MM.1S (cell line): ENCODE data around the gene ISG15.

Source experiments
- DNase-seq: peaks from one replicate; pipeline ENCODE4 v3.0.0-alpha.2; 2015
- H2AFZ ChIP-seq: fragments of 300-600 bp; sonication (generic); 2 replicates; pipeline ENCODE4 v1.6.0; 2016; ENCODE audit warnings: antibody characterized with exemption, low read length
- H3F3A ChIP-seq: fragments of 300-600 bp; sonication (generic); 2 replicates; pipeline ENCODE4 v1.6.1; 2016; ENCODE audit warnings: mild to moderate bottlenecking, antibody characterized with exemption, low read length, moderate library complexity, mixed read lengths; ENCODE audit not compliant: insufficient read depth
- H3K27ac ChIP-seq: fragments of 300-600 bp; sonication (generic); 2 replicates; pipeline ENCODE4 v1.5.1; 2016; ENCODE audit warnings: mild to moderate bottlenecking, low read length
- H3K27me3 ChIP-seq: fragments of 300-600 bp; sonication (generic); replicated peaks from 2 replicates; pipeline ENCODE4 v1.6.0; 2016; ENCODE audit warnings: low read length; ENCODE audit not compliant: insufficient read depth
- H3K36me3 ChIP-seq: fragments of 300-600 bp; sonication (generic); replicated peaks from 2 replicates; pipeline ENCODE4 v1.6.1; 2016; ENCODE audit warnings: mild to moderate bottlenecking, low read length, mixed read lengths; ENCODE audit not compliant: insufficient read depth
- H3K4me1 ChIP-seq: fragments of 300-600 bp; sonication (generic); 2 replicates; pipeline ENCODE4 v1.6.1; 2016; ENCODE audit warnings: low read length, mixed read lengths
- H3K4me2 ChIP-seq: fragments of 300-600 bp; sonication (generic); 2 replicates; pipeline ENCODE4 v1.6.0; 2016; ENCODE audit warnings: low read depth, low read length
- H3K4me3 ChIP-seq: fragments of 300-600 bp; sonication (generic); 2 replicates; pipeline ENCODE4 v1.5.1; 2016; ENCODE audit warnings: low read length, mixed read lengths
- H3K79me2 ChIP-seq: fragments of 300-600 bp; sonication (generic); 2 replicates; pipeline ENCODE4 v1.6.1; 2016; ENCODE audit warnings: mixed run types, low read length, mixed read lengths
- H3K9ac ChIP-seq: fragments of 300-600 bp; sonication (generic); 2 replicates; pipeline ENCODE4 v1.6.1; 2016; ENCODE audit warnings: low read length, mixed read lengths
- H3K9me2 ChIP-seq: fragments of 300-600 bp; sonication (generic); replicated peaks from 2 replicates; pipeline ENCODE4 v1.6.1; 2016; ENCODE audit warnings: mild to moderate bottlenecking, low read length, mixed read lengths; ENCODE audit not compliant: insufficient read depth
- H3K9me3 ChIP-seq: fragments of 300-600 bp; sonication (generic); replicated peaks from 2 replicates; pipeline ENCODE4 v1.6.1; 2016; ENCODE audit warnings: mild to moderate bottlenecking, low read length, mixed read lengths; ENCODE audit not compliant: insufficient read depth
- H4K20me1 ChIP-seq: fragments of 300-600 bp; sonication (generic); 2 replicates; pipeline ENCODE4 v1.6.1; 2016; ENCODE audit warnings: mild to moderate bottlenecking, low read length, moderate library complexity, mixed read lengths; ENCODE audit not compliant: insufficient read depth
- EZH2 ChIP-seq: fragments of 300-600 bp; sonication (generic); optimal IDR thresholded peaks from 2 replicates; pipeline ENCODE3; 2017; ENCODE audit warnings: low read depth, mild to moderate bottlenecking, antibody characterized with exemption, low read length, mixed read lengths
- EZH2phosphoT487 ChIP-seq: fragments of 300-600 bp; sonication (generic); IDR thresholded peaks from 2 replicates; pipeline ENCODE4 v1.6.1; 2018; ENCODE audit warnings: antibody characterized with exemption, low read length
- TF ChIP-seq, protein P1 (sequence below): fragments of 300-600 bp; sonication (generic); IDR thresholded peaks from 2 replicates; pipeline ENCODE4 v1.5.1; 2016; ENCODE audit warnings: antibody characterized with exemption, low read length, mixed read lengths

ISG15 gene

DNA sequence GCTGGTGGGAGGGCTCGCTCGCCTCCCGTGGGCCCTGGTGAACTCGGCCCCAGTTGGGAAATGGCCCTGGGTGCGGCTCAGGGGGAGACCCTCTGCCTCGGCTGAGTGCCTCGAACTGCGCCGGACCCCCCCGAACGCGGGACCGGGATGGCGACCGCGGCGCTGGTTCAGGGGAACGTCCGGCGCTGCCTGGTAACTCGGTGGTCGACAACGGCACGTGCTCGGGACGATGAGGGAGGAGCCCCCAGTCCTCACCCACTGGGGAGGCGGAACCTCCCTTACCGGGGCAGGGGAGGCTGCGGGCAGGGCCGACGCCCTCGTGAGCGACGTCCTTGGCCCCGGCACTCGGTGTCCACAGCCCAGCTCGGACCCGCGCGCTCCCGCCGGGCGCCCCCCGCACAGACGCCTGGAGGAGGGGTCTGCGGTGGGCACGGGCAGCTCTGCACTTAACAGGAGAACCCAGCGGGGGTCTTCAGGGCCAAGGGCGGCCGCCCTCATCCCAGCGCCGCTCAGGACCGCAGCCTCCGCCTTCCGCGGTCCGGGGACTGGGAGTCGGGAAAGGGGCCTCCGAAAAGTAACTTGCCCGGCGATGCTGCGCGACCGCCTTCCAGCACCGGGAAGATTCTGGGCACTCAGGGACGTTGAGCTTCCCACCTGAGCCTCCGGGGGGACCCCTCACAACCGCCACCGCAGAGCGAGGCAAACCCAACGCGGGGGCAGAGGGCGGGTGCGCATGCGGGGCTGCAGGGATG is 15.1 kb upstream of the ISG15 start:
- Histone ChIP-seq H3K9me3 (no peaks in the 10 kb centered on the region), H3K9me2 (no peaks in the 10 kb centered on the region), H3K4me1 (no peaks in the 10 kb centered on the region), H3K36me3 (no peaks in the 10 kb centered on the region), H4K20me1 (no peaks in the 10 kb centered on the region), H3K4me3 (no peak overlapping the region), H2AFZ (no peak overlapping the region), H3F3A (no peaks in the 10 kb centered on the region), H3K27ac (no peak overlapping the region), H3K9ac (no peak overlapping the region), H3K4me2 (no peak overlapping the region), H3K79me2 (no peaks in the 10 kb centered on the region), H3K27me3 (peaks cover 78% of the 10 kb centered on the region)
- TF ChIP-seq EZH2phosphoT487, result no peak
- TF ChIP-seq, protein P1, sequence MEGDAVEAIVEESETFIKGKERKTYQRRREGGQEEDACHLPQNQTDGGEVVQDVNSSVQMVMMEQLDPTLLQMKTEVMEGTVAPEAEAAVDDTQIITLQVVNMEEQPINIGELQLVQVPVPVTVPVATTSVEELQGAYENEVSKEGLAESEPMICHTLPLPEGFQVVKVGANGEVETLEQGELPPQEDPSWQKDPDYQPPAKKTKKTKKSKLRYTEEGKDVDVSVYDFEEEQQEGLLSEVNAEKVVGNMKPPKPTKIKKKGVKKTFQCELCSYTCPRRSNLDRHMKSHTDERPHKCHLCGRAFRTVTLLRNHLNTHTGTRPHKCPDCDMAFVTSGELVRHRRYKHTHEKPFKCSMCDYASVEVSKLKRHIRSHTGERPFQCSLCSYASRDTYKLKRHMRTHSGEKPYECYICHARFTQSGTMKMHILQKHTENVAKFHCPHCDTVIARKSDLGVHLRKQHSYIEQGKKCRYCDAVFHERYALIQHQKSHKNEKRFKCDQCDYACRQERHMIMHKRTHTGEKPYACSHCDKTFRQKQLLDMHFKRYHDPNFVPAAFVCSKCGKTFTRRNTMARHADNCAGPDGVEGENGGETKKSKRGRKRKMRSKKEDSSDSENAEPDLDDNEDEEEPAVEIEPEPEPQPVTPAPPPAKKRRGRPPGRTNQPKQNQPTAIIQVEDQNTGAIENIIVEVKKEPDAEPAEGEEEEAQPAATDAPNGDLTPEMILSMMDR, result no peak
- no peak for TF ChIP-seq EZH2
- no peak for DNase-seq

GRCh38 chr1:998745-998994 is 14.6 kb upstream of the ISG15 start:
- H3K4me2 ChIP-seq, result no peak overlapping the region
- peaks cover 79% of the 10 kb centered on the region for H3K27me3 ChIP-seq
- no peak overlapping the region for H2AFZ ChIP-seq
- no peak overlapping the region for H3K27ac ChIP-seq
- no peaks in the 10 kb centered on the region for H3K36me3 ChIP-seq
- H3K9me3 ChIP-seq, result no peaks in the 10 kb centered on the region
- H3K79me2 ChIP-seq, result no peaks in the 10 kb centered on the region
- no peak overlapping the region for H3K9ac ChIP-seq
- no peaks in the 10 kb centered on the region for H3K4me1 ChIP-seq
- H3F3A ChIP-seq, result no peaks in the 10 kb centered on the region
- H3K9me2 ChIP-seq, result no peaks in the 10 kb centered on the region
- H4K20me1 ChIP-seq, result no peaks in the 10 kb centered on the region
- H3K4me3 ChIP-seq, result no peak overlapping the region
- no peak for DNase-seq
- TF ChIP-seq EZH2 (no peak), EZH2phosphoT487 (no peak)
- TF ChIP-seq, protein P1, result no peak

DNA sequence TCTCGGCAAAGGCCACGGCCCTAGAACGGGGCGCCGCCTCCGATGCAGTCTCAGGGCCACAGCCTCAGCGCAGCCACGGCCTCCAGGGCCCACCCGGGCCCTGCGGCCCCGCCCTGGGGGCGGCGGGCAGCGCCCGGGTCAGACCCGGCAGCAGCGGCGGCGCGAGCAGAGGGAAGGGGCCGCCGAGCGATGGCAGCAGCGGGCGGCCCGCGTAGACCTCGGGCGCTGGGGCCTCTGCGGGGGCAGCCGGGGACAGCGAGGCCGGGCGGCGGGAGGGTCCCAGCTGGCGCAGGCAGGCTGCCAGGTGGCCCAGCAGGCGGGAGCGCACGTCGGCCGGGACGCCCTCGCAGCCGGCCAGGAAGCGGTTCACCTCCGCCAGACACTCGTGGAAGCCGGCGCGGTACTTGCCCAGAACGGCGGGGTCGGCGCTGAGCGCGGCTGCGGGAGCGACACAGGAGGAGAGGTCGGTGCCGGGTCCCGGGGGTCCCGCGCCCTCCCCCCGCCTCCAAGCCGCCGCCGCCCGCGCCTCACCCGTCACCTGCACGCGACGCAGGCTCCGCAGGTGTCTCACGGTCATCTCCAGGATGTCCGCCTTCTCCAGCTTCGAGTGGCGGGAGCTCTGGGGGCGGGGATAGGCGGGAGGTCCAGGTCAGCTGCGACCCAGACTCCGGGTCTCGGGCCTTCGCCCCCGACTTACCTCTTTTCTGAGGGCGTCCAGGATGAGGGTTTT is 14.1 kb upstream of the ISG15 start:
- Histone ChIP-seq H3K9me3 (no peaks in the 10 kb centered on the region), H3K4me3 (no peak overlapping the region), H3K27ac (no peak overlapping the region), H3F3A (no peaks in the 10 kb centered on the region), H3K9me2 (no peaks in the 10 kb centered on the region), H3K4me2 (no peak overlapping the region), H3K79me2 (no peaks in the 10 kb centered on the region), H3K27me3 (peaks cover 81% of the 10 kb centered on the region), H3K36me3 (no peaks in the 10 kb centered on the region), H3K9ac (no peak overlapping the region), H3K4me1 (no peaks in the 10 kb centered on the region), H4K20me1 (no peaks in the 10 kb centered on the region), H2AFZ (no peak overlapping the region)
- TF ChIP-seq, protein P1, result no peak
- TF ChIP-seq EZH2, result no peak
- no peak for TF ChIP-seq EZH2phosphoT487
- DNase-seq, result no peak
